WERI-Rb-1 (cell line): ENCODE results near the gene CKLF.

Experiments
- DNase-seq: peaks from one replicate; pipeline ENCODE4 v3.0.0-alpha.2; 2020
- H3K27ac ChIP-seq: fragments of 250-450 bp; sonication (Bioruptor Pico); 2 replicates; pipeline ENCODE4 v1.5.1; 2020; ENCODE audit warnings: mild to moderate bottlenecking, moderate library complexity
- H3K27me3 ChIP-seq: fragments of 250-450 bp; sonication (Bioruptor Pico); 2 replicates; pipeline ENCODE4 v1.5.1; 2021; ENCODE audit warnings: mild to moderate bottlenecking, low read depth, moderate library complexity; ENCODE audit not compliant: insufficient read depth, severe bottlenecking
- H3K36me3 ChIP-seq: fragments of 250-450 bp; sonication (Bioruptor Pico); 2 replicates; pipeline ENCODE4 v1.5.1; 2020; ENCODE audit warnings: mild to moderate bottlenecking, moderate library complexity
- H3K4me3 ChIP-seq: 2 replicates; pipeline ENCODE4 v1.5.1; 2011; ENCODE audit warnings: low read depth, mild to moderate bottlenecking, control low read depth, low read length
- H3K9me3 ChIP-seq: fragments of 250-450 bp; sonication (Bioruptor Pico); 2 replicates; pipeline ENCODE4 v1.5.1; 2021; ENCODE audit warnings: mild to moderate bottlenecking, moderate library complexity; ENCODE audit not compliant: severe bottlenecking
- CTCF ChIP-seq: IDR thresholded peaks from 2 replicates; pipeline ENCODE4 v1.5.1; 2011; ENCODE audit warnings: low read depth, mild to moderate bottlenecking, control low read depth, inconsistent platforms, low read length

CKLF gene

GRCh38 chr16:66516808-66517585 is 35.4 kb upstream of the CKLF start:
- TF ChIP-seq CTCF: no peak
- no peak for DNase-seq
- no peak overlapping the region for H3K27ac ChIP-seq
- no peaks in the 10 kb centered on the region for H3K36me3 ChIP-seq
- no peak overlapping the region for H3K4me3 ChIP-seq
- no peaks in the 10 kb centered on the region for H3K27me3 ChIP-seq
- H3K9me3 ChIP-seq: no peaks in the 10 kb centered on the region

- Histone ChIP-seq H3K4me3 (no peak overlapping the region), H3K27ac (no peak overlapping the region), H3K36me3 (no peaks in the 10 kb centered on the region), H3K9me3 (no peaks in the 10 kb centered on the region), H3K27me3 (no peaks in the 10 kb centered on the region)
- no peak for DNase-seq
- no peak for TF ChIP-seq CTCF
Observed at GRCh38 chr16:66517586-66518263, 34.7 kb upstream of the CKLF start.

- Histone ChIP-seq H3K27ac (no peak overlapping the region), H3K36me3 (no peaks in the 10 kb centered on the region), H3K9me3 (no peaks in the 10 kb centered on the region), H3K27me3 (no peaks in the 10 kb centered on the region), H3K4me3 (no peak overlapping the region)
- DNase-seq: no peak
- TF ChIP-seq CTCF: no peak
Observed at GRCh38 chr16:66519482-66520373, 32.6 kb upstream of the CKLF start.

- no peak for TF ChIP-seq CTCF
- no peaks in the 10 kb centered on the region for H3K27me3 ChIP-seq
- H3K9me3 ChIP-seq: no peaks in the 10 kb centered on the region
- no peak for DNase-seq
- H3K27ac ChIP-seq: no peak overlapping the region
- H3K4me3 ChIP-seq: no peak overlapping the region
- no peaks in the 10 kb centered on the region for H3K36me3 ChIP-seq
Observed at GRCh38 chr16:66520406-66521170, 31.8 kb upstream of the CKLF start.

GRCh38 chr16:66521252-66521713 is 31.1 kb upstream of the CKLF start:
- Histone ChIP-seq H3K27me3 (no peaks in the 10 kb centered on the region), H3K36me3 (no peaks in the 10 kb centered on the region), H3K27ac (no peak overlapping the region), H3K9me3 (no peaks in the 10 kb centered on the region), H3K4me3 (no peak overlapping the region)
- no peak for TF ChIP-seq CTCF
- DNase-seq: no peak
